HL-60 (cell line): Measurements from ENCODE around the gene FAM174A.

Source experiments
- DNase-seq, 2 experiments: peaks; one replicate each; pipeline ENCODE4 v3.0.0-alpha.2; 2010 to 2020; ENCODE audit warnings: low read depth in 1 of 2, low spot score in 1 of 2
- H3K27ac ChIP-seq: fragments of 250-450 bp; sonication (Bioruptor Pico); replicated peaks from 2 replicates; pipeline ENCODE4 v1.5.1; 2020; ENCODE audit warnings: mild to moderate bottlenecking, moderate library complexity
- H3K27me3 ChIP-seq: fragments of 250-450 bp; sonication (Bioruptor Pico); 2 replicates; pipeline ENCODE4 v1.5.1; 2021; ENCODE audit warnings: mild to moderate bottlenecking, moderate library complexity; ENCODE audit not compliant: insufficient read depth, poor library complexity, severe bottlenecking
- H3K4me3 ChIP-seq: replicated peaks from 2 replicates; pipeline ENCODE4 v1.5.1; 2011; ENCODE audit warnings: mild to moderate bottlenecking, control low read depth, low read length; ENCODE audit not compliant: insufficient read depth
- CTCF ChIP-seq: IDR thresholded peaks from one replicate; pipeline ENCODE4 v1.5.1; 2011; ENCODE audit warnings: low read length, control low read depth, inconsistent platforms; ENCODE audit not compliant: insufficient read depth
- GABPA ChIP-seq: IDR thresholded peaks from 2 replicates; pipeline ENCODE4 v1.6.1; 2012; ENCODE audit warnings: low read depth
- POLR2AphosphoS5 ChIP-seq: IDR thresholded peaks from 2 replicates; pipeline ENCODE4 v1.6.1; 2012; ENCODE audit warnings: low read depth
- REST ChIP-seq: IDR thresholded peaks from 2 replicates; pipeline ENCODE4 v1.6.1; 2012; ENCODE audit warnings: low read depth; ENCODE audit not compliant: insufficient replicate concordance
- SPI1 ChIP-seq: IDR thresholded peaks from 2 replicates; pipeline ENCODE4 v1.6.1; 2012; ENCODE audit warnings: low read depth, mild to moderate bottlenecking, borderline replicate concordance
- long read RNA-seq: library from polyadenylated mRNA; unstranded; transcript quantifications from one replicate; pipeline ENCODE4 v2.0.0, GENCODE V29; 2020

The FAM174A gene
- long read RNA-seq, transcript FAM174A-201 (3 exons, 1,356 nt) = major isoform, 27 of 27 reads
- long read RNA-seq, partial matches to known transcripts = 0 of 27 reads
- long read RNA-seq, other reads (novel, unspliced or antisense) = 0 of 27 reads

- Histone ChIP-seq H3K27ac (peak within 1 kb of the TSS; percentile 77), H3K27me3 (no peaks in the 10 kb centered on the region), H3K4me3 (peak within 1 kb of the TSS; percentile 67)
- peak; percentile 50; the same call in 1 of the 2 replicates for TF ChIP-seq POLR2AphosphoS5
- no peak for TF ChIP-seq CTCF
- DNase-seq = peak; percentile 67 to 86
Observed at GRCh38 chr5:100535060-100536005, at the start of gene FAM174A. Gene FAM174A, plus strand, starts transcription at chr5:100535374. Its CDS starts 157 bp downstream, at chr5:100535531.

DNA sequence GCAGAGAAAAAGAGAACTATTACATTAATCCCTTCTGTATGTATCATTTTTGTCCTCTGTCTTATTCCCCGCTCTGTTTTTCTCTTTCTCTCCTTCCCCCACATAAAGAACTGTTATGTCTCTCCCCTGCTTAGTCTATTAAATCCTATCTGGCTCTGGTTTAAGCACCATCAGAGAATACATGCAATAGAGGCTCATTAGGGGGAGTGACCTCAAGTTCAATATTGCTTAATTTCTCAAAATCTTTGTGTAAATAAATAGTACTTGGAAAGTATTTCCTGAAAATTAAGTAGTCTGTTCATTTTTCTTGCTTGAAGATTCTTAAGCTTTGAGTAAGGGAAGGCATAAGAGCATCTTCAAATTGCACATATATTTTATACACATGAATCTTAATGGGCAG lies 41.2 kb upstream of the FAM174A start:
- TF ChIP-seq GABPA (no peak), CTCF (no peak), POLR2AphosphoS5 (no peak), REST (no peak), SPI1 (no peak)
- Histone ChIP-seq H3K27me3 (no peaks in the 10 kb centered on the region), H3K4me3 (no peak overlapping the region), H3K27ac (no peak overlapping the region)
- DNase-seq = no peak

DNA sequence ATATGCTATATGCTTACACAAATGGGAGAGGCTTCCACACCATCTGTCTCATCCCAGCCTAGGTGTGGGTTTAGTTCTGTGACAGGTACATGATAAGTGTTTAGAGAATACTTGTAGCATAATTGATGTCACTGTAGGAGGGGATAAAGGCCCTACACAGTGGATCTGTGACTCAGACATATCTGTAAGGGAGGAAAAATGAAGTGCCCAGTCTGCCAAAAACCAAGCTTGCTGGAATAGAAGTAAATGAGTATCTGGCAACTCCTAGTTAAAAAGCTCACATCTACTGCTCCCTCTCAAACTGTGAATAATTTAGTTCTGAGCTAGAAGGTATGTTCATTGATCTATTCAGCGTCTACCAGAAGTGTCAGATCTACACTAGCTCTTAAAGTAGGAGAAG lies 38.9 kb upstream of the FAM174A start:
- no peak overlapping the region for H3K4me3 ChIP-seq
- no peak overlapping the region for H3K27ac ChIP-seq
- DNase-seq = no peak
- TF ChIP-seq POLR2AphosphoS5 (no peak), CTCF (no peak), GABPA (no peak), SPI1 (no peak), REST (no peak)
- H3K27me3 ChIP-seq = no peaks in the 10 kb centered on the region
